Measurements from ENCODE around the gene B3GAT2.

GRCh38 chr6:70886661-70887060, 70.2 kb downstream of the B3GAT2 start:
- TF ChIP-seq CTCF (IDR thresholded peaks at IDR 0.05) = no peak
- TF ChIP-seq POLR2A (IDR thresholded peaks at IDR 0.05) = no peak

Data from uterus (tissue), 2 donors.